Suprapubic skin (tissue), 4 donors: ENCODE results near the gene HOXB6. TPM values are rescaled to one million over a fixed set of nuclear protein-coding genes. Genes with fewer than 3 reads are reported as not detected.

Experiments
- DNase-seq, 2 donors: peaks; one replicate each; pipeline ENCODE4 v3.0.0-alpha.2; 2019; ENCODE audit warnings: low spot score in 2 of 2
- H3K27ac ChIP-seq: fragments of 200-600 bp; sonication (generic); one replicate; pipeline ENCODE4 v1.5.1; 2019
- H3K27me3 ChIP-seq: fragments of 200-600 bp; sonication (generic); one replicate; pipeline ENCODE4 v1.5.1; 2019
- H3K36me3 ChIP-seq: fragments of 200-600 bp; sonication (generic); one replicate; pipeline ENCODE4 v1.5.1; 2019
- H3K4me1 ChIP-seq: fragments of 200-600 bp; sonication (generic); one replicate; pipeline ENCODE4 v1.5.1; 2019
- H3K4me3 ChIP-seq: fragments of 200-600 bp; sonication (generic); one replicate; pipeline ENCODE4 v1.5.1; 2019; ENCODE audit warnings: mild to moderate bottlenecking
- H3K9me3 ChIP-seq: fragments of 200-600 bp; sonication (generic); one replicate; pipeline ENCODE4 v1.5.1; 2019
- EP300 ChIP-seq: sonication (generic); formaldehyde crosslinking; IDR thresholded peaks from one replicate; pipeline ENCODE4 v1.6.1; 2017; ENCODE audit warnings: antibody characterized with exemption
- POLR2A ChIP-seq, 2 donors: fragments of 450-650 bp; IDR thresholded peaks; one replicate each; pipeline ENCODE4 v1.6.1; 2017; ENCODE audit warnings: antibody characterized with exemption in 2 of 2, mild to moderate bottlenecking in 2 of 2, moderate library complexity in 2 of 2
- POLR2AphosphoS5 ChIP-seq, 3 donors: sonication (generic); formaldehyde crosslinking; IDR thresholded peaks; one replicate each; pipeline ENCODE4 v1.6.1; 2017; ENCODE audit warnings: antibody characterized with exemption in 3 of 3
- WGBS: methylation state at CpG from one replicate; pipeline ENCODE4 v1.1.5; 2018; 5-methylcytosine and 5-hydroxymethylcytosine counted together
- total RNA-seq, 4 donors: library from RNA; depleted of rRNA; stranded (reverse); fragments of >200 nt; gene quantifications; one replicate each; pipeline ENCODE4 v1.1.0, GENCODE V29; 2016
- TF ChIP-seq, protein P1 (sequence below), 2 donors: fragments of 200-600 bp in 1 of 2; fragments of 450-650 bp in 1 of 2; sonication (generic) in 1 of 2; IDR thresholded peaks; one replicate each; pipeline ENCODE4 v1.5.1; 2016 to 2019; ENCODE audit warnings: antibody characterized with exemption in 2 of 2, mild to moderate bottlenecking in 1 of 2, moderate library complexity in 1 of 2

The HOXB6 gene
- total RNA-seq, 4 donors from 2014 or later, result 0.39 to 4.5 (median 1.3) TPM; not detected in 1

GRCh38 chr17:48564188-48565021 lies 40.4 kb downstream of the HOXB6 start:
- 10% methylated on average over 30 of the region's 73 CpGs for WGBS
- Histone ChIP-seq H3K4me1 (peaks cover 79% of the 10 kb centered on the region), H3K27me3 (peaks cover 6% of the 10 kb centered on the region), H3K36me3 (no peaks in the 10 kb centered on the region), H3K27ac (peak overlapping the region; percentile 74), H3K9me3 (no peaks in the 10 kb centered on the region), H3K4me3 (peak overlapping the region; percentile 61)
- DNase-seq, result no peak
- TF ChIP-seq EP300, result no peak
- TF ChIP-seq POLR2A (IDR thresholded peaks at IDR 0.05), result no peak
- TF ChIP-seq, protein P1, sequence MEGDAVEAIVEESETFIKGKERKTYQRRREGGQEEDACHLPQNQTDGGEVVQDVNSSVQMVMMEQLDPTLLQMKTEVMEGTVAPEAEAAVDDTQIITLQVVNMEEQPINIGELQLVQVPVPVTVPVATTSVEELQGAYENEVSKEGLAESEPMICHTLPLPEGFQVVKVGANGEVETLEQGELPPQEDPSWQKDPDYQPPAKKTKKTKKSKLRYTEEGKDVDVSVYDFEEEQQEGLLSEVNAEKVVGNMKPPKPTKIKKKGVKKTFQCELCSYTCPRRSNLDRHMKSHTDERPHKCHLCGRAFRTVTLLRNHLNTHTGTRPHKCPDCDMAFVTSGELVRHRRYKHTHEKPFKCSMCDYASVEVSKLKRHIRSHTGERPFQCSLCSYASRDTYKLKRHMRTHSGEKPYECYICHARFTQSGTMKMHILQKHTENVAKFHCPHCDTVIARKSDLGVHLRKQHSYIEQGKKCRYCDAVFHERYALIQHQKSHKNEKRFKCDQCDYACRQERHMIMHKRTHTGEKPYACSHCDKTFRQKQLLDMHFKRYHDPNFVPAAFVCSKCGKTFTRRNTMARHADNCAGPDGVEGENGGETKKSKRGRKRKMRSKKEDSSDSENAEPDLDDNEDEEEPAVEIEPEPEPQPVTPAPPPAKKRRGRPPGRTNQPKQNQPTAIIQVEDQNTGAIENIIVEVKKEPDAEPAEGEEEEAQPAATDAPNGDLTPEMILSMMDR (IDR thresholded peaks at IDR 0.05), result no peak
- TF ChIP-seq POLR2AphosphoS5 (IDR thresholded peaks at IDR 0.05), result no peak

GRCh38 chr17:48563867-48564187 lies 41.0 kb downstream of the HOXB6 start:
- Histone ChIP-seq H3K4me3 (peak overlapping the region; percentile 61), H3K27ac (peak overlapping the region; percentile 74)

GRCh38 chr17:48563385-48563838 lies 41.4 kb downstream of the HOXB6 start:
- H3K27me3 ChIP-seq, result peaks cover 6% of the 10 kb centered on the region
- 73% methylated on average over 6 of the region's 6 CpGs for WGBS
- H3K4me1 ChIP-seq, result peaks cover 78% of the 10 kb centered on the region

More at GRCh38 chr17:48563867-48564187, 41.0 kb downstream of the HOXB6 start:
- DNase-seq, result no peak
- peaks cover 6% of the 10 kb centered on the region for H3K27me3 ChIP-seq
- WGBS, result 34% methylated on average over 10 of the region's 10 CpGs
- H3K9me3 ChIP-seq, result no peaks in the 10 kb centered on the region
- TF ChIP-seq, protein P1 (IDR thresholded peaks at IDR 0.05), result no peak
- TF ChIP-seq EP300 (no peak), POLR2A (IDR thresholded peaks at IDR 0.05) (no peak), POLR2AphosphoS5 (IDR thresholded peaks at IDR 0.05) (no peak)
- H3K4me1 ChIP-seq, result peaks cover 79% of the 10 kb centered on the region
- H3K36me3 ChIP-seq, result no peaks in the 10 kb centered on the region

GRCh38 chr17:48562934-48563333 lies 41.9 kb downstream of the HOXB6 start:
- TF ChIP-seq POLR2AphosphoS5 (IDR thresholded peaks at IDR 0.05), result no peak
- H3K27me3 ChIP-seq, result peaks cover 6% of the 10 kb centered on the region
- no peak for DNase-seq
- peaks cover 78% of the 10 kb centered on the region for H3K4me1 ChIP-seq
- H3K27ac ChIP-seq, result peak overlapping the region; percentile 74
- WGBS, result 63% methylated on average over 5 of the region's 5 CpGs
- H3K36me3 ChIP-seq, result no peaks in the 10 kb centered on the region
- no peaks in the 10 kb centered on the region for H3K9me3 ChIP-seq
- H3K4me3 ChIP-seq, result peak overlapping the region; percentile 61

More at GRCh38 chr17:48563385-48563838, 41.4 kb downstream of the HOXB6 start:
- Histone ChIP-seq H3K4me3 (peak overlapping the region; percentile 61), H3K36me3 (no peaks in the 10 kb centered on the region), H3K27ac (peak overlapping the region; percentile 74), H3K9me3 (no peaks in the 10 kb centered on the region)
- TF ChIP-seq EP300 (no peak), POLR2A (IDR thresholded peaks at IDR 0.05) (no peak), POLR2AphosphoS5 (IDR thresholded peaks at IDR 0.05) (no peak)
- TF ChIP-seq, protein P1 (IDR thresholded peaks at IDR 0.05), result no peak
- no peak for DNase-seq

DNA sequence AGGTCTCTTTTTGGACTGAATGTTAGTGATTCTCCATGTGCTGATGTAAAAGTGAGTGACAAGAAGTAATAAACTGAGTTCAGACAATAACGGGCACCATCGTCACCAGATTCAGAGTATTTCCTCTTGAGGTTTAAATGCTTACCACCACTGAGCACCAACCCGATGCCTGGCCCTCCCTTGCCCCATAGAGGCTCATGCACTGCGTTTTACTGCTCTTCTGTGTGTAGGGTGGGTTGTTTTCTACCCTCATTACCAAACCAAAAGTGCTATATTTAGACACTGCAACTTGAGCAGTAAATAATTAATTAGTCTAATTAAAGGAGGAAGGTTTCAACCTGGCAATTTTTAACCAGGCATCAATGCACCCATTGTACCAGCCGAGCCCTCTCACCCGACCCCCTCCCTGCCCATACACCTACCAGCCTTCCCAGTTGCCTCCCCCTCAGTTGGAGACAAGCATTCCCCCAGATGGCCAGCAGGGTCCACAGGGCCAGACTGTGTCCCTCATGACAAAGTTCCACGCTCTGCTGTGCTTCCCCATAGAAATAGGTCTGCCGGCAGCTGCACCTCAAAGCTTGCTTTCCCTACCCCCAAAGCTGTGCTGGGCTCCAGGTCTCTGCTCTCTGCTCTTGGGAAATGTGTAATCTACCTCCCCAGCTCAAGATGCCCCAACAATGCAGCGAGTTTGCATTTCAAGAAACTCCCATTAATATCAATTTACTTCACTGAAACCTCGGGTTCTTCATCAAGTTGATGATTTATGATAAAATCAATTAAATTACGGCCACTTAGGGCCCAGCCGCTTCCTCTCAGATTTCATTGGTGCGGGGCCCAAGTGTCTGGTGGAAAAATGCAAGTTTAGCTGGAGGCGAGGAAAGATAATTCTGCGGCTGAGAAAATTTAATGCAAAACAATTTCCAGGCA lies 42.6 kb downstream of the HOXB6 start:
- DNase-seq, result no peak
- Histone ChIP-seq H3K9me3 (no peaks in the 10 kb centered on the region), H3K4me1 (peaks cover 78% of the 10 kb centered on the region), H3K27ac (peak overlapping the region; percentile 15), H3K27me3 (peaks cover 5% of the 10 kb centered on the region), H3K4me3 (no peak overlapping the region), H3K36me3 (no peaks in the 10 kb centered on the region)
- WGBS, result 78% methylated on average over 15 of the region's 15 CpGs
- TF ChIP-seq, protein P1 (IDR thresholded peaks at IDR 0.05), result peak in 1 of 2 donors; percentile 18
- TF ChIP-seq POLR2AphosphoS5 (IDR thresholded peaks at IDR 0.05) (no peak), EP300 (no peak), POLR2A (IDR thresholded peaks at IDR 0.05) (no peak)
